Calu3 (cell line): ENCODE data around the gene ZFY. TPM values are rescaled to one million over a fixed set of nuclear protein-coding genes. Genes with fewer than 3 reads are reported as not detected.
"Not testable (repeated sequence)": the region's sequence is repeated elsewhere in the genome, so short reads cannot be mapped to it uniquely, and the experiment has no call there.

Source experiments
- BruUV-seq: library from RNA; stranded (reverse); fragments of 400-500 nt; replicated peaks from 2 replicates; lab custom pipeline; 2021; lab: Mats Ljungman, UMichigan
- CTCF ChIA-PET: fragments of 300-600 bp; sonication (Branson Sonifier 250); formaldehyde crosslinking; loops from one replicate; lab custom pipeline; 2022; ENCODE audit warnings: antibody characterized with exemption; lab: Charles Lee
- DNase-seq: peaks from one replicate; pipeline ENCODE4 v3.0.0; 2022
- H3K27ac Mint-ChIP-seq: one replicate; pipeline ENCODE4 v1.8.0; 2022; ENCODE audit warnings: mixed read lengths; ENCODE audit not compliant: unreplicated experiment
- H3K27me3 Mint-ChIP-seq: one replicate; pipeline ENCODE4 v1.8.0; 2022; ENCODE audit warnings: mixed read lengths; ENCODE audit not compliant: unreplicated experiment
- H3K36me3 Mint-ChIP-seq: one replicate; pipeline ENCODE4 v1.8.0; 2022; ENCODE audit warnings: mild to moderate bottlenecking, moderate library complexity, mixed read lengths; ENCODE audit not compliant: insufficient read depth, unreplicated experiment
- H3K4me1 Mint-ChIP-seq: one replicate; pipeline ENCODE4 v1.8.0; 2022; ENCODE audit warnings: mild to moderate bottlenecking, low read depth, mixed read lengths; ENCODE audit not compliant: unreplicated experiment
- H3K4me3 Mint-ChIP-seq: one replicate; pipeline ENCODE4 v1.8.0; 2022; ENCODE audit warnings: mild to moderate bottlenecking, low read depth, moderate library complexity, mixed read lengths; ENCODE audit not compliant: unreplicated experiment
- H3K9me3 Mint-ChIP-seq: one replicate; pipeline ENCODE4 v1.8.0; 2022; ENCODE audit warnings: low read depth, mixed read lengths; ENCODE audit not compliant: unreplicated experiment
- intact Hi-C: fragments of 100-400 bp; cut with micrococcal nuclease; formaldehyde crosslinking; loops from one replicate; pipeline ENCODE4 v1.10.0; 2022; ENCODE audit not compliant: unreplicated experiment
- total RNA-seq: library from RNA; stranded (reverse); gene quantifications from 2 replicates; pipeline ENCODE4 v1.2.3, GENCODE V29; 2022
- TF ChIP-seq, protein P1 (sequence below): fragments of 200-600 bp; IDR thresholded peaks from one replicate; pipeline ENCODE4 v1.8.0; 2022; ENCODE audit warnings: antibody characterized with exemption; ENCODE audit not compliant: unreplicated experiment

The ZFY gene
- total RNA-seq, 1 experiment from 2014 or later = not detected

DNA sequence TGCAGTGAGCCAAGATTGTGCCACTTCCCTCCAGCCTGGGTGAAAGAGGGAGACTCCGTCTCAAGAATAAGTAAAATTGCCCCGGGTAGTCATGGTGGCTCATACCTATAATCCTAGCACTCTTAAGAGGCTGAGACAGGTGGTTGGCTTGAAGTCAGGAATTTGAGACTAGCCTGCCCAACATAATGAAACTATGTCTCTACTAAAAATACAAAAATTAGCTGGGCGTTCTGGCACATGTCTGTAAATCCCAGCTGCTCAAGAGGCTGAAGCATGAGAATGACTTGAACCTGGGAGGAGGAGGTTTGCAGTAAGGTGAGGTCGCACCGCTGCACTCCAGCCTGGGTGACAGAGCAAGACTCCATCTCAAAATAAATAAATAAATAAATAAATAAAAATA, 49.3 kb downstream of the ZFY start:
- intact Hi-C loops = no loop called here
- TF ChIP-seq, protein P1, sequence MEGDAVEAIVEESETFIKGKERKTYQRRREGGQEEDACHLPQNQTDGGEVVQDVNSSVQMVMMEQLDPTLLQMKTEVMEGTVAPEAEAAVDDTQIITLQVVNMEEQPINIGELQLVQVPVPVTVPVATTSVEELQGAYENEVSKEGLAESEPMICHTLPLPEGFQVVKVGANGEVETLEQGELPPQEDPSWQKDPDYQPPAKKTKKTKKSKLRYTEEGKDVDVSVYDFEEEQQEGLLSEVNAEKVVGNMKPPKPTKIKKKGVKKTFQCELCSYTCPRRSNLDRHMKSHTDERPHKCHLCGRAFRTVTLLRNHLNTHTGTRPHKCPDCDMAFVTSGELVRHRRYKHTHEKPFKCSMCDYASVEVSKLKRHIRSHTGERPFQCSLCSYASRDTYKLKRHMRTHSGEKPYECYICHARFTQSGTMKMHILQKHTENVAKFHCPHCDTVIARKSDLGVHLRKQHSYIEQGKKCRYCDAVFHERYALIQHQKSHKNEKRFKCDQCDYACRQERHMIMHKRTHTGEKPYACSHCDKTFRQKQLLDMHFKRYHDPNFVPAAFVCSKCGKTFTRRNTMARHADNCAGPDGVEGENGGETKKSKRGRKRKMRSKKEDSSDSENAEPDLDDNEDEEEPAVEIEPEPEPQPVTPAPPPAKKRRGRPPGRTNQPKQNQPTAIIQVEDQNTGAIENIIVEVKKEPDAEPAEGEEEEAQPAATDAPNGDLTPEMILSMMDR = no peak
- BruUV-seq = no TSS peak
- Mint-ChIP-seq H3K4me3 (no peak overlapping the region), H3K4me1 (no peaks in the 10 kb centered on the region), H3K36me3 (no peaks in the 10 kb centered on the region), H3K9me3 (no peaks in the 10 kb centered on the region), H3K27me3 (no peaks in the 10 kb centered on the region), H3K27ac (no peak overlapping the region)
- DNase-seq = no peak
- CTCF ChIA-PET = no interaction called here

DNA sequence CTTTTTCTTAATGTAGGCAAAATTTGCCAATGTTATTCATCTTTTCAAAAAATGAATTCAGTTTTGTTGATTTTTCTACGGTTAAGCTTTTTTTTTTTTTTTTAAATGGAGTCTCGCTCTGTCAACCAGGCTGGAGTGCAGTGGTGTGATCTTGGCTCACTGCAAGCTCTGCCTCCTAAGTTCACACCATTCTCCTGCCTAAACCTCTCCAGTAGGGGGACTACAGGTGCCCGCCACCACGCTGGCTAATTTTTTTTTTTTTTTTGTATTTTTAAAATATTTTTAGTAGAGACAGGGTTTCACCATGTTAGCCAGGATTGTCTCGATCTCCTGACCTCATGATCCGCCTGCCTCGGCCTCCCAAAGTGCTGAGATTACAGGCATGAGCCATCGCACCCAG, 52.0 kb downstream of the ZFY start:
- H3K27ac Mint-ChIP-seq, H3K9me3 Mint-ChIP-seq, DNase-seq, intact Hi-C loops, H3K4me1 Mint-ChIP-seq, H3K27me3 Mint-ChIP-seq, H3K36me3 Mint-ChIP-seq, BruUV-seq, CTCF ChIA-PET, H3K4me3 Mint-ChIP-seq: not testable (repeated sequence)

DNA sequence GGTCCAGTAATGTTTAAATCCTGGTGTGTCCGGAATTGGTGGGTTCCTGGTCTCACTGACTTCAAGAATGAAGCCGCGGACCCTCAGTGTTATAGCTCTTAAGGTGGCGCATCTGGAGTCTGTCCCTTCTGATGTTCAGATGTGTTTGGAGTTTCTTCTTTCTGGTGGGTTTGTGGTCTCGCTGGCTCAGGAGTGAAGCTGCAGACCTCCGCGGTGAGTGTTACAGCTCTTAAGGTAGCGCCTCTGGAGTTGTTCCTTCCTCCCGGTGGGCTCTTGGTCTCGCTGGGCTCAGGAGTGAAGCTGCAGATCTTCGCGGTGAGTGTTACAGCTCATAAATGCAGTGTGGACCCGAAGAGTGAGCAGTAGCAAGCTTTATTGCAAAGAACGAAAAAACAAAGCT, 62.2 kb downstream of the ZFY start:
- H3K4me1 Mint-ChIP-seq, H3K36me3 Mint-ChIP-seq, DNase-seq, H3K27ac Mint-ChIP-seq, intact Hi-C loops, H3K9me3 Mint-ChIP-seq, H3K4me3 Mint-ChIP-seq, H3K27me3 Mint-ChIP-seq, BruUV-seq, CTCF ChIA-PET: not testable (repeated sequence)

DNA sequence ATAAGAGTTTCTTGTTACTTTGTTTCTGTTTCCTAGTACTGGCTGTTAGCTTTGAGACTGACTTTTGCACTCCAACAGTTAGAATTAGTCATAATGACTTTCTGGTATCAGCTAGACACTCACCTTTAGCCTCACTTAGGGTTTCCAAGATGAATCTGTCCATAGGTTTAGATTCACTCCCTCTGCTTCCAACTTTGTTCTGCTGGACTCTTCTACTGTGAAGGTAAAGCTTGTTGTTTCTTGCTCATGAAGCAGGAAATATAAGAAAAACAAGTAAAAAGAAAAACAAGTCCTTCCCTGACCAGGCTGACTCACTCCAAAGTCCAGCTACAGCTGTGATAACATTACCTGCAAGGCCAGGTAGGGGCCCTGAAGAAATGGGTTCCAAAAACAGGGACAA, 67.0 kb downstream of the ZFY start:
- H3K27ac Mint-ChIP-seq = no peak overlapping the region
- no peak for DNase-seq
- no peaks in the 10 kb centered on the region for H3K9me3 Mint-ChIP-seq
- no peaks in the 10 kb centered on the region for H3K27me3 Mint-ChIP-seq
- no peaks in the 10 kb centered on the region for H3K36me3 Mint-ChIP-seq
- CTCF ChIA-PET = no interaction called here
- TF ChIP-seq, protein P1 = no peak
- no peak overlapping the region for H3K4me3 Mint-ChIP-seq
- intact Hi-C loops = no loop called here
- BruUV-seq = no TSS peak
- H3K4me1 Mint-ChIP-seq = no peaks in the 10 kb centered on the region

DNA sequence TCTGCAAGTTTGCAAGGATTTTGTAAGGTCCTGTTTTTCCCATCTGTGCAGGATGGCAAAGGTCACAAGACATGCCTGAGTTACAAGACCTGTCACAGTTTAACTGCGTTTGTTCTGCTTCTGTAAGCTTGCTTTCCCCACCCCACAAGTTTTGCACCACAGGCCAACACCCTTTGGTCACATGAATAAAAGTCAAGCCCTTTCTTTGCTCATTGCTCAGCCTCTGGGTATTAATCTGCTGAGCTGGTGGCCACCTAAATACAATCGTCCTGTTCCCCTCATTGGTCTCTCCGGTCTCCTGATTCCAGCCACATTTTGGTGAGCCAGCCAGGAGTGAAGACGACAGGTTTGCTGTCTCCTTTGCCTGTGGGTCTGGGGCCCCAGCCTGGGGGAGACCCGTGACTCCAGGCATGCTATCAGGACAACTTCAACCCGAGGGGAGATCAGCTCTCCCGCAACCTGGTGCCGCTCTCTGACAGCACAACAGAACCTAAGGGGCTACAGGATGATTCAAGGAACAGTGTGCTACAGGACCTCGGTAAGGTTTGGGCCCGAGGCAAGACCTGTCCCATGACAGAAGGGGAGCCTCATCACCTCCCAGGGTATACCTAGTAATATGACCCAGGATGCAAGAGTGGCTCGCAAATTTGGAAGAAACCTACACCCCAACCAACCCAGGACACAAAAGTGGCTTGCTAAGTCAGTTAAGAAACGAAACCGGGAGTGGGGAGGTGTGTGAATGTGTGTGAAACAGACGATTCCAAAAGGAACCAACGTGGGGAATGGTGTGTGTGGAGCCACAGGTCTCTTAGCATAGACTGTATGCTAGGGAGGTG, 67.7 kb downstream of the ZFY start:
- CTCF ChIA-PET = no interaction called here
- Mint-ChIP-seq H3K4me1 (no peaks in the 10 kb centered on the region), H3K27me3 (no peaks in the 10 kb centered on the region), H3K36me3 (no peaks in the 10 kb centered on the region), H3K9me3 (no peaks in the 10 kb centered on the region), H3K27ac (no peak overlapping the region), H3K4me3 (no peak overlapping the region)
- intact Hi-C loops = no loop called here
- no peak for DNase-seq
- BruUV-seq = no TSS peak
- TF ChIP-seq, protein P1 = no peak
